ENCODE measurements around the gene LHX5.

The LHX5 gene

GRCh38 chr12:113469224-113469948, 2.3 kb downstream of the LHX5 start:
- WGBS = 13% methylated on average over 15 of the region's 17 CpGs

GRCh38 chr12:113468365-113469223, 3.1 kb downstream of the LHX5 start:
- no peak overlapping the region for H4K8ac ChIP-seq (ENCODE audit: low read length)
- H2BK12ac ChIP-seq (ENCODE audit: low read length in 2 of 2) = no peak overlapping the region

More at GRCh38 chr12:113469224-113469948, 2.3 kb downstream of the LHX5 start:
- H3K79me1 ChIP-seq (replicated peaks; ENCODE audit: low read length, poor library complexity, severe bottlenecking) = no peaks in the 10 kb centered on the region
- no peak overlapping the region for H3K14ac ChIP-seq (ENCODE audit: low read length in 2 of 2)
- peaks cover 32% of the 10 kb centered on the region for H3K4me1 ChIP-seq (ENCODE audit: control insufficient read depth, insufficient read depth, low read depth, low read length)
- no peak overlapping the region for H2BK5ac ChIP-seq (ENCODE audit: low read depth, low read length, poor library complexity, severe bottlenecking)
- no peak overlapping the region for H3K27ac ChIP-seq (ENCODE audit: low read length, poor library complexity, severe bottlenecking)
- peaks cover under 1% of the 10 kb centered on the region for H3K9me3 ChIP-seq (ENCODE audit: control insufficient read depth, low read length)
- H2AFZ ChIP-seq (ENCODE audit: low read depth, low read length) = no peak overlapping the region
- no peak for DNase-seq
- H2BK15ac ChIP-seq (ENCODE audit: low read depth, poor library complexity, severe bottlenecking) = no peak overlapping the region
- H2BK120ac ChIP-seq (ENCODE audit: low read depth, low read length) = no peak overlapping the region
- no peak overlapping the region for H2BK12ac ChIP-seq (ENCODE audit: low read length in 2 of 2)
- no peak overlapping the region for H3K4me3 ChIP-seq (ENCODE audit: insufficient read depth in 1 of 2, low read depth in 1 of 2, low read length in 2 of 2)
- H3K4me2 ChIP-seq (ENCODE audit: low read length, poor library complexity, severe bottlenecking) = no peak overlapping the region
- H3K18ac ChIP-seq (ENCODE audit: low read depth in 1 of 2, low read length in 2 of 2) = no peak overlapping the region
- no peak overlapping the region for H2AK5ac ChIP-seq (ENCODE audit: low read length, severe bottlenecking)
- no peak overlapping the region for H4K91ac ChIP-seq (ENCODE audit: low read length)
- H3K36me3 ChIP-seq (ENCODE audit: control insufficient read depth in 1 of 2, insufficient read depth in 2 of 2, low read depth in 1 of 2, low read length in 2 of 2) = no peaks in the 10 kb centered on the region
- no peak overlapping the region for H3K9ac ChIP-seq (ENCODE audit: low read length)
- H3K23ac ChIP-seq (ENCODE audit: low read length in 2 of 2) = no peak overlapping the region
- no peak overlapping the region for H3K4ac ChIP-seq (ENCODE audit: low read depth in 1 of 2, low read length in 2 of 2)
- H4K8ac ChIP-seq (ENCODE audit: low read length) = no peak overlapping the region
- peaks cover 98 to 99% of the 10 kb centered on the region in 2 experiments for H3K27me3 ChIP-seq (ENCODE audit: control insufficient read depth in 1 of 2, insufficient read depth in 1 of 2, low read length in 2 of 2)

GRCh38 chr12:113467502-113468364, 3.9 kb downstream of the LHX5 start:
- Histone ChIP-seq H2BK12ac (ENCODE audit: low read length in 2 of 2) (no peak overlapping the region), H3K36me3 (ENCODE audit: control insufficient read depth in 1 of 2, insufficient read depth in 2 of 2, low read depth in 1 of 2, low read length in 2 of 2) (no peaks in the 10 kb centered on the region), H3K4me3 (ENCODE audit: insufficient read depth in 1 of 2, low read depth in 1 of 2, low read length in 2 of 2) (peak overlapping the region in 1 of 2 experiments; percentile 66), H4K8ac (ENCODE audit: low read length) (no peak overlapping the region), H3K4ac (ENCODE audit: low read depth in 1 of 2, low read length in 2 of 2) (no peak overlapping the region), H3K14ac (ENCODE audit: low read length in 2 of 2) (no peak overlapping the region), H3K9ac (ENCODE audit: low read length) (no peak overlapping the region), H3K27me3 (ENCODE audit: control insufficient read depth in 1 of 2, insufficient read depth in 1 of 2, low read length in 2 of 2) (peaks cover 93 to 99% of the 10 kb centered on the region in 2 experiments), H2AFZ (ENCODE audit: low read depth, low read length) (no peak overlapping the region), H2AK5ac (ENCODE audit: low read length, severe bottlenecking) (no peak overlapping the region), H2BK5ac (ENCODE audit: low read depth, low read length, poor library complexity, severe bottlenecking) (no peak overlapping the region), H3K18ac (ENCODE audit: low read depth in 1 of 2, low read length in 2 of 2) (no peak overlapping the region), H3K27ac (ENCODE audit: low read length, poor library complexity, severe bottlenecking) (no peak overlapping the region), H2BK15ac (ENCODE audit: low read depth, poor library complexity, severe bottlenecking) (no peak overlapping the region), H3K4me2 (ENCODE audit: low read length, poor library complexity, severe bottlenecking) (peak overlapping the region; percentile 58), H3K23ac (ENCODE audit: low read length in 2 of 2) (no peak overlapping the region), H4K91ac (ENCODE audit: low read length) (no peak overlapping the region), H2BK120ac (ENCODE audit: low read depth, low read length) (no peak overlapping the region), H3K9me3 (ENCODE audit: control insufficient read depth, low read length) (no peaks in the 10 kb centered on the region), H3K79me1 (replicated peaks; ENCODE audit: low read length, poor library complexity, severe bottlenecking) (no peaks in the 10 kb centered on the region), H3K4me1 (ENCODE audit: control insufficient read depth, insufficient read depth, low read depth, low read length) (peaks cover 48% of the 10 kb centered on the region)
- no peak for DNase-seq
- 3% methylated on average over 72 of the region's 78 CpGs for WGBS

More at GRCh38 chr12:113468365-113469223, 3.1 kb downstream of the LHX5 start:
- no peaks in the 10 kb centered on the region for H3K79me1 ChIP-seq (replicated peaks; ENCODE audit: low read length, poor library complexity, severe bottlenecking)
- H2AK5ac ChIP-seq (ENCODE audit: low read length, severe bottlenecking) = no peak overlapping the region
- 2% methylated on average over 28 of the region's 38 CpGs for WGBS
- no peak overlapping the region for H2BK15ac ChIP-seq (ENCODE audit: low read depth, poor library complexity, severe bottlenecking)
- no peak overlapping the region for H4K91ac ChIP-seq (ENCODE audit: low read length)
- no peak overlapping the region for H3K4me2 ChIP-seq (ENCODE audit: low read length, poor library complexity, severe bottlenecking)
- no peak overlapping the region for H2BK120ac ChIP-seq (ENCODE audit: low read depth, low read length)
- DNase-seq = no peak
- no peaks in the 10 kb centered on the region for H3K9me3 ChIP-seq (ENCODE audit: control insufficient read depth, low read length)
- H3K27me3 ChIP-seq (ENCODE audit: control insufficient read depth in 1 of 2, insufficient read depth in 1 of 2, low read length in 2 of 2) = peaks cover 98 to 99% of the 10 kb centered on the region in 2 experiments
- no peak overlapping the region for H3K27ac ChIP-seq (ENCODE audit: low read length, poor library complexity, severe bottlenecking)
- no peak overlapping the region for H3K23ac ChIP-seq (ENCODE audit: low read length in 2 of 2)
- no peak overlapping the region for H2BK5ac ChIP-seq (ENCODE audit: low read depth, low read length, poor library complexity, severe bottlenecking)
- no peaks in the 10 kb centered on the region for H3K36me3 ChIP-seq (ENCODE audit: control insufficient read depth in 1 of 2, insufficient read depth in 2 of 2, low read depth in 1 of 2, low read length in 2 of 2)
- H3K9ac ChIP-seq (ENCODE audit: low read length) = no peak overlapping the region
- peaks cover 39% of the 10 kb centered on the region for H3K4me1 ChIP-seq (ENCODE audit: control insufficient read depth, insufficient read depth, low read depth, low read length)
- H2AFZ ChIP-seq (ENCODE audit: low read depth, low read length) = no peak overlapping the region
- H3K18ac ChIP-seq (ENCODE audit: low read depth in 1 of 2, low read length in 2 of 2) = no peak overlapping the region
- H3K14ac ChIP-seq (ENCODE audit: low read length in 2 of 2) = no peak overlapping the region
- no peak overlapping the region for H3K4ac ChIP-seq (ENCODE audit: low read depth in 1 of 2, low read length in 2 of 2)
- H3K4me3 ChIP-seq (ENCODE audit: insufficient read depth in 1 of 2, low read depth in 1 of 2, low read length in 2 of 2) = no peak overlapping the region

Data from mesenchymal stem cell (in vitro differentiated cells and primary cell).